ENCODE results near the gene CHI3L2.

DNA sequence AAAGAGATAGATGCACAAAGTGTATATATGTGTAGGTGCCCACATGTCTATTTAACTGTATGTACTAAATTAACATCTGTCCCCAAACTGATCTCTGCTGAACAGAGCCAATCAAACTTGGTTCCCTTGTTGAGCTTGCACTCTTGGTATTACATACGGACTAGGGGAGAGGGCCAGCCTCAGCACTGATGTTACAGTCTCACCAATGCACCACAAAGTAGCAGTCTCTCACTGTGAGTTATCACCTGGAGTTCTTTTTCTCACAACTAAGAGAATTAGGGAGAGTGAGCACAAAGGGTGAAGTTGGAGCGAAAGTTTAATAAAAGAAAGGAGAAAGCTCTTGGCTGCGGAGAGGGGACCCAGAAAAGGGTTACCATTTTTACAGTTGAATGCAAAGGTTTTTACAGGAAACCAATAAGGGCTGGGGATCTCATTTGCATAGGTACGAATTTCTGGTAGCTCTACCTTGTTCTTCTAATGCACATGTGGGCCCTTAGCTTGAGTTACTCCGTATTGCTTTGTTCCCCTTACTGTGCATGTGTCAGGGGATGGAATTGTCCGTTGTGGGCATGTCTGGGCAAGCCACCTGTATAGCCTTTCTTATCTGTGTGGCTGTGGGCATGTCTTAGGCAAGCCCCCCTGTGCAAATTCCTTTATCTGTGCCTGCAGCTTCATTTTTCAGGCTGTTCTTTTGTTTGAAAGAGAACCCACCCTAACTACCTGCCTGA, 13.3 kb upstream of the CHI3L2 start:
- TF ChIP-seq, protein P1, sequence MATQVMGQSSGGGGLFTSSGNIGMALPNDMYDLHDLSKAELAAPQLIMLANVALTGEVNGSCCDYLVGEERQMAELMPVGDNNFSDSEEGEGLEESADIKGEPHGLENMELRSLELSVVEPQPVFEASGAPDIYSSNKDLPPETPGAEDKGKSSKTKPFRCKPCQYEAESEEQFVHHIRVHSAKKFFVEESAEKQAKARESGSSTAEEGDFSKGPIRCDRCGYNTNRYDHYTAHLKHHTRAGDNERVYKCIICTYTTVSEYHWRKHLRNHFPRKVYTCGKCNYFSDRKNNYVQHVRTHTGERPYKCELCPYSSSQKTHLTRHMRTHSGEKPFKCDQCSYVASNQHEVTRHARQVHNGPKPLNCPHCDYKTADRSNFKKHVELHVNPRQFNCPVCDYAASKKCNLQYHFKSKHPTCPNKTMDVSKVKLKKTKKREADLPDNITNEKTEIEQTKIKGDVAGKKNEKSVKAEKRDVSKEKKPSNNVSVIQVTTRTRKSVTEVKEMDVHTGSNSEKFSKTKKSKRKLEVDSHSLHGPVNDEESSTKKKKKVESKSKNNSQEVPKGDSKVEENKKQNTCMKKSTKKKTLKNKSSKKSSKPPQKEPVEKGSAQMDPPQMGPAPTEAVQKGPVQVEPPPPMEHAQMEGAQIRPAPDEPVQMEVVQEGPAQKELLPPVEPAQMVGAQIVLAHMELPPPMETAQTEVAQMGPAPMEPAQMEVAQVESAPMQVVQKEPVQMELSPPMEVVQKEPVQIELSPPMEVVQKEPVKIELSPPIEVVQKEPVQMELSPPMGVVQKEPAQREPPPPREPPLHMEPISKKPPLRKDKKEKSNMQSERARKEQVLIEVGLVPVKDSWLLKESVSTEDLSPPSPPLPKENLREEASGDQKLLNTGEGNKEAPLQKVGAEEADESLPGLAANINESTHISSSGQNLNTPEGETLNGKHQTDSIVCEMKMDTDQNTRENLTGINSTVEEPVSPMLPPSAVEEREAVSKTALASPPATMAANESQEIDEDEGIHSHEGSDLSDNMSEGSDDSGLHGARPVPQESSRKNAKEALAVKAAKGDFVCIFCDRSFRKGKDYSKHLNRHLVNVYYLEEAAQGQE (IDR thresholded peaks at IDR 0.05; ENCODE audit: insufficient read depth in 1 of 2, low read depth in 2 of 2, low read length in 1 of 2), result no peak
- TF ChIP-seq SIN3A (IDR thresholded peaks at IDR 0.05; ENCODE audit: borderline replicate concordance, insufficient read depth, low read depth, low read length) (no peak), POLR2AphosphoS5 (IDR thresholded peaks at IDR 0.05; ENCODE audit: low read depth, low read length) (no peak), TCF7L2 (IDR thresholded peaks at IDR 0.05; ENCODE audit: low read depth, low read length) (no peak)
- TF ChIP-seq, protein P2, sequence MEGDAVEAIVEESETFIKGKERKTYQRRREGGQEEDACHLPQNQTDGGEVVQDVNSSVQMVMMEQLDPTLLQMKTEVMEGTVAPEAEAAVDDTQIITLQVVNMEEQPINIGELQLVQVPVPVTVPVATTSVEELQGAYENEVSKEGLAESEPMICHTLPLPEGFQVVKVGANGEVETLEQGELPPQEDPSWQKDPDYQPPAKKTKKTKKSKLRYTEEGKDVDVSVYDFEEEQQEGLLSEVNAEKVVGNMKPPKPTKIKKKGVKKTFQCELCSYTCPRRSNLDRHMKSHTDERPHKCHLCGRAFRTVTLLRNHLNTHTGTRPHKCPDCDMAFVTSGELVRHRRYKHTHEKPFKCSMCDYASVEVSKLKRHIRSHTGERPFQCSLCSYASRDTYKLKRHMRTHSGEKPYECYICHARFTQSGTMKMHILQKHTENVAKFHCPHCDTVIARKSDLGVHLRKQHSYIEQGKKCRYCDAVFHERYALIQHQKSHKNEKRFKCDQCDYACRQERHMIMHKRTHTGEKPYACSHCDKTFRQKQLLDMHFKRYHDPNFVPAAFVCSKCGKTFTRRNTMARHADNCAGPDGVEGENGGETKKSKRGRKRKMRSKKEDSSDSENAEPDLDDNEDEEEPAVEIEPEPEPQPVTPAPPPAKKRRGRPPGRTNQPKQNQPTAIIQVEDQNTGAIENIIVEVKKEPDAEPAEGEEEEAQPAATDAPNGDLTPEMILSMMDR (IDR thresholded peaks at IDR 0.05), result no peak

Data from Panc1 (cell line).